T-helper 1 cell treated with Interleukin-12 subunit alpha and Interleukin-12 subunit beta and Interleukin-4 antibody, amounts not matched to agents 30 μg/mL and 1 μg/mL, for 36 hours (primary cell): ENCODE results near the gene PCDHGB6.
A peak's percentile ranks its signal among the peaks of the same experiment; 100 is the strongest.
"Not testable (repeated sequence)": the region's sequence is repeated elsewhere in the genome, so short reads cannot be mapped to it uniquely, and the experiment has no call there.

ENCODE experiments used
- H3K27ac Mint-ChIP-seq: one replicate; pipeline ENCODE4 v1.8.0; 2021; ENCODE audit warnings: mild to moderate bottlenecking, mixed read lengths
- H3K27me3 Mint-ChIP-seq: one replicate; pipeline ENCODE4 v1.8.0; 2021; ENCODE audit warnings: low read depth, mixed read lengths
- H3K36me3 Mint-ChIP-seq: one replicate; pipeline ENCODE4 v1.8.0; 2021; ENCODE audit warnings: low read depth, mixed read lengths
- H3K4me1 Mint-ChIP-seq: one replicate; pipeline ENCODE4 v1.8.0; 2021; ENCODE audit warnings: low read depth, mixed read lengths
- H3K4me3 Mint-ChIP-seq: one replicate; pipeline ENCODE4 v1.8.0; 2021; ENCODE audit warnings: mild to moderate bottlenecking, moderate library complexity, mixed read lengths
- H3K9me3 Mint-ChIP-seq: one replicate; pipeline ENCODE4 v1.8.0; 2021; ENCODE audit warnings: mixed read lengths

Gene PCDHGB6

GRCh38 chr5:141382469-141383294 is 25.1 kb upstream of the PCDHGB6 start, which contains the start of gene PCDHGA7:
Gene PCDHGA7 (plus strand): TSS chr5:141382742. CDS start chr5:141382900, 158 bp downstream.
- Mint-ChIP-seq H3K9me3 (peaks cover 30% of the 10 kb centered on the region), H3K4me3 (peak within 1 kb of the TSS; percentile 78), H3K4me1 (no peaks in the 10 kb centered on the region), H3K27ac (no peak within 1 kb of the TSS), H3K27me3 (peaks cover 31% of the 10 kb centered on the region), H3K36me3 (no peaks in the 10 kb centered on the region)

GRCh38 chr5:141383345-141383744 is 24.5 kb upstream of the PCDHGB6 start:
- Mint-ChIP-seq H3K9me3 (peaks cover 31% of the 10 kb centered on the region), H3K36me3 (no peaks in the 10 kb centered on the region), H3K4me1 (no peaks in the 10 kb centered on the region), H3K4me3 (peak overlapping the region; percentile 78), H3K27ac (no peak overlapping the region), H3K27me3 (peaks cover 33% of the 10 kb centered on the region)

- Mint-ChIP-seq H3K36me3 (peaks cover 2% of the 10 kb centered on the region), H3K27me3 (peaks cover 35% of the 10 kb centered on the region), H3K9me3 (peaks cover 40% of the 10 kb centered on the region), H3K4me1 (no peaks in the 10 kb centered on the region), H3K4me3 (no peak overlapping the region), H3K27ac (no peak overlapping the region)
Observed at GRCh38 chr5:141384471-141385267, 23.2 kb upstream of the PCDHGB6 start.

- H3K4me3 Mint-ChIP-seq, H3K4me1 Mint-ChIP-seq, H3K27ac Mint-ChIP-seq, H3K36me3 Mint-ChIP-seq: not testable (repeated sequence)
- H3K9me3 Mint-ChIP-seq = peaks cover 48% of the 10 kb centered on the region
- H3K27me3 Mint-ChIP-seq = peaks cover 28% of the 10 kb centered on the region
Observed at GRCh38 chr5:141387557-141388311, 20.1 kb upstream of the PCDHGB6 start, which contains the start of gene PCDHGB4. Gene PCDHGB4 (plus strand): TSS chr5:141387698. CDS start chr5:141387885, 187 bp downstream.

GRCh38 chr5:141388661-141389060 is 19.2 kb upstream of the PCDHGB6 start:
- peaks cover 25% of the 10 kb centered on the region for H3K27me3 Mint-ChIP-seq
- no peaks in the 10 kb centered on the region for H3K4me1 Mint-ChIP-seq
- no peak overlapping the region for H3K27ac Mint-ChIP-seq
- peaks cover 48% of the 10 kb centered on the region for H3K9me3 Mint-ChIP-seq
- no peak overlapping the region for H3K4me3 Mint-ChIP-seq
- peaks cover 2% of the 10 kb centered on the region for H3K36me3 Mint-ChIP-seq

GRCh38 chr5:141389153-141390042 is 18.4 kb upstream of the PCDHGB6 start:
- peaks cover 48% of the 10 kb centered on the region for H3K9me3 Mint-ChIP-seq
- H3K4me3 Mint-ChIP-seq = no peak overlapping the region
- H3K4me1 Mint-ChIP-seq = no peaks in the 10 kb centered on the region
- peaks cover 2% of the 10 kb centered on the region for H3K36me3 Mint-ChIP-seq
- peaks cover 31% of the 10 kb centered on the region for H3K27me3 Mint-ChIP-seq
- no peak overlapping the region for H3K27ac Mint-ChIP-seq

GRCh38 chr5:141392429-141393198 is 15.2 kb upstream of the PCDHGB6 start, which contains the start of gene PCDHGA8:
Gene PCDHGA8 (plus strand): TSS chr5:141392633. CDS start chr5:141392814, 181 bp downstream.
- Mint-ChIP-seq H3K27ac (no peak within 1 kb of the TSS), H3K9me3 (peaks cover 45% of the 10 kb centered on the region), H3K4me3 (no peak within 1 kb of the TSS), H3K4me1 (no peaks in the 10 kb centered on the region), H3K27me3 (peaks cover 26% of the 10 kb centered on the region), H3K36me3 (peaks cover 2% of the 10 kb centered on the region)

- H3K4me1 Mint-ChIP-seq = no peaks in the 10 kb centered on the region
Observed at GRCh38 chr5:141393267-141393666, 14.6 kb upstream of the PCDHGB6 start.

GRCh38 chr5:141394401-141395187 is 13.2 kb upstream of the PCDHGB6 start:
- peaks cover 39% of the 10 kb centered on the region for H3K9me3 Mint-ChIP-seq
- not testable (repeated sequence) for H3K4me3 Mint-ChIP-seq

More at GRCh38 chr5:141393267-141393666, 14.6 kb upstream of the PCDHGB6 start:
- H3K36me3 Mint-ChIP-seq = peaks cover 2% of the 10 kb centered on the region
- no peak overlapping the region for H3K4me3 Mint-ChIP-seq
- H3K27ac Mint-ChIP-seq = no peak overlapping the region
- peaks cover 25% of the 10 kb centered on the region for H3K27me3 Mint-ChIP-seq
- H3K9me3 Mint-ChIP-seq = peaks cover 45% of the 10 kb centered on the region

GRCh38 chr5:141397756-141398551 is 9.9 kb upstream of the PCDHGB6 start, which contains the start of gene PCDHGB5:
Gene PCDHGB5 (plus strand): TSS chr5:141397947. CDS start chr5:141398128, 181 bp downstream.
- peaks cover 39% of the 10 kb centered on the region for H3K27me3 Mint-ChIP-seq
- peak within 1 kb of the TSS; percentile 58 for H3K4me3 Mint-ChIP-seq
- peaks cover 29% of the 10 kb centered on the region for H3K9me3 Mint-ChIP-seq
- not testable (repeated sequence) for H3K36me3 Mint-ChIP-seq, H3K27ac Mint-ChIP-seq, H3K4me1 Mint-ChIP-seq

More at GRCh38 chr5:141394401-141395187, 13.2 kb upstream of the PCDHGB6 start:
- H3K36me3 Mint-ChIP-seq, H3K4me1 Mint-ChIP-seq: not testable (repeated sequence)
- peaks cover 30% of the 10 kb centered on the region for H3K27me3 Mint-ChIP-seq
- H3K27ac Mint-ChIP-seq = peak overlapping the region; percentile 55

- Mint-ChIP-seq H3K36me3 (peaks cover 3% of the 10 kb centered on the region), H3K27ac (no peak overlapping the region), H3K27me3 (peaks cover 42% of the 10 kb centered on the region), H3K4me1 (no peaks in the 10 kb centered on the region), H3K4me3 (no peak overlapping the region), H3K9me3 (peaks cover 23% of the 10 kb centered on the region)
Observed at GRCh38 chr5:141398608-141399007, 9.2 kb upstream of the PCDHGB6 start.
